Endothelial cell of umbilical vein (primary cell): ENCODE data around the gene ARHGAP15. TPM values are rescaled to one million over a fixed set of nuclear protein-coding genes. Genes with fewer than 3 reads are reported as not detected.

Experiments used
- BruUV-seq: library from RNA; stranded (reverse); fragments of 400-500 nt; replicated peaks from 2 replicates; lab custom pipeline; 2021; lab: Mats Ljungman, UMichigan
- CTCF ChIA-PET: fragments of 300-600, 350-600 bp; sonication (Branson Sonifier 250); formaldehyde crosslinking; loops from one replicate; lab custom pipeline; 2021; ENCODE audit warnings: antibody characterized with exemption, inconsistent platforms; lab: Charles Lee
- POLR2A ChIA-PET: fragments of 300-600, 350-600 bp; sonication (Branson Sonifier 250); formaldehyde crosslinking; loops from one replicate; lab custom pipeline; 2021; ENCODE audit warnings: antibody characterized with exemption, inconsistent platforms; lab: Charles Lee
- DNase-seq: peaks from one replicate; pipeline ENCODE4 v3.0.0-alpha.2; 2011; ENCODE audit warnings: low read depth, low spot score
- FAIRE-seq: peaks from 2 replicates; lab custom pipeline; 2011; peaks lifted over from hg19 to GRCh38; lab: Jason Lieb, UNC
- H2AFZ ChIP-seq: 2 replicates; pipeline ENCODE4 v1.6.0; 2012; ENCODE audit warnings: low read depth, low read length, control low read depth, inconsistent platforms
- H3K27ac ChIP-seq: 2 replicates; pipeline ENCODE4 v1.5.1; 2011; ENCODE audit warnings: low read depth, mild to moderate bottlenecking, control low read depth, low read length, moderate library complexity; ENCODE audit not compliant: insufficient read depth
- H3K27me3 ChIP-seq, 2 experiments: 2 replicates each; pipeline versions ENCODE4 v1.6.0 to v1.6.1; 2011; ENCODE audit warnings: low read length in 2 of 2, mixed read lengths in 1 of 2; ENCODE audit not compliant: control insufficient read depth in 2 of 2, insufficient read depth in 2 of 2
- H3K36me3 ChIP-seq, 2 experiments: 2 replicates in 1 of 2; 3 replicates in 1 of 2; pipeline ENCODE4 v1.5.1; 2011; ENCODE audit warnings: low read length in 2 of 2, mild to moderate bottlenecking in 1 of 2, moderate library complexity in 1 of 2; ENCODE audit not compliant: control insufficient read depth in 2 of 2, insufficient read depth in 2 of 2; ENCODE audit errors: extremely low read depth in 1 of 2
- H3K4me1 ChIP-seq: 3 replicates; pipeline ENCODE4 v1.5.1; 2011; ENCODE audit warnings: mild to moderate bottlenecking, low read length; ENCODE audit not compliant: control insufficient read depth, insufficient read depth; ENCODE audit errors: extremely low read depth
- H3K4me2 ChIP-seq: 2 replicates; pipeline ENCODE4 v1.6.1; 2011; ENCODE audit warnings: low read length, control low read depth, mixed read lengths; ENCODE audit not compliant: insufficient read depth
- H3K4me3 ChIP-seq, 3 experiments: fragments of 200-600 bp in 1 of 3; sonication (generic), shearing (Covaris generic) in 1 of 3; replicated peaks in 1 of 3; 2 replicates each; pipeline ENCODE4 v1.5.1; 2011 to 2016; ENCODE audit warnings: control low read depth in 3 of 3, low read length in 3 of 3, mild to moderate bottlenecking in 2 of 3, inconsistent platforms in 1 of 3, low read depth in 1 of 3, moderate library complexity in 1 of 3; ENCODE audit not compliant: insufficient read depth in 1 of 3
- H3K79me2 ChIP-seq: 2 replicates; pipeline ENCODE4 v1.6.0; 2012; ENCODE audit warnings: low read length, inconsistent platforms; ENCODE audit not compliant: control insufficient read depth, insufficient read depth
- H3K9ac ChIP-seq: replicated peaks from 2 replicates; pipeline ENCODE3; 2011; ENCODE audit warnings: low read length, control low read depth; ENCODE audit not compliant: insufficient read depth; ENCODE audit errors: extremely low read depth
- H3K9me1 ChIP-seq: replicated peaks from 3 replicates; pipeline ENCODE4 v1.6.0; 2011; ENCODE audit warnings: mild to moderate bottlenecking, low read length; ENCODE audit not compliant: control insufficient read depth, insufficient read depth; ENCODE audit errors: extremely low read depth
- H3K9me3 ChIP-seq: replicated peaks from 2 replicates; pipeline ENCODE4 v1.5.1; 2012; ENCODE audit warnings: low read length, inconsistent platforms; ENCODE audit not compliant: control insufficient read depth, insufficient read depth
- H4K20me1 ChIP-seq: replicated peaks from 2 replicates; pipeline ENCODE3; 2011; ENCODE audit warnings: mild to moderate bottlenecking, low read length; ENCODE audit not compliant: control insufficient read depth, insufficient read depth; ENCODE audit errors: extremely low read depth
- CTCF ChIP-seq, 2 donors: IDR thresholded peaks; 1 replicate in 1 of 2; 2 replicates in 1 of 2; pipeline ENCODE4 v1.5.1; 2011; ENCODE audit warnings: low read length in 2 of 2, mild to moderate bottlenecking in 2 of 2, moderate library complexity in 2 of 2, control low read depth in 1 of 2, inconsistent platforms in 1 of 2, low read depth in 1 of 2; ENCODE audit not compliant: insufficient read depth in 1 of 2; ENCODE audit errors: extremely low read depth in 1 of 2
- EZH2 ChIP-seq: IDR thresholded peaks from 2 replicates; pipeline ENCODE4 v1.6.1; 2012; ENCODE audit warnings: borderline replicate concordance, low read depth, mild to moderate bottlenecking, moderate library complexity, low read length, inconsistent platforms; ENCODE audit not compliant: severe bottlenecking
- FOS ChIP-seq: IDR thresholded peaks from 2 replicates; pipeline ENCODE4 v1.6.1; 2011; ENCODE audit warnings: mild to moderate bottlenecking, low read length, moderate library complexity, borderline replicate concordance; ENCODE audit not compliant: insufficient read depth
- GATA2 ChIP-seq: IDR thresholded peaks from 2 replicates; pipeline ENCODE4 v1.7.0; 2011; ENCODE audit warnings: low read depth, mild to moderate bottlenecking, moderate library complexity, mixed read lengths, low read length; ENCODE audit not compliant: insufficient read length, insufficient read depth
- JUN ChIP-seq: IDR thresholded peaks from 2 replicates; pipeline ENCODE4 v1.6.1; 2011; ENCODE audit warnings: borderline replicate concordance, low read depth; ENCODE audit not compliant: insufficient read length, insufficient read depth
- MYC ChIP-seq: IDR thresholded peaks from one replicate; pipeline ENCODE4 v1.6.1; 2011; ENCODE audit warnings: mild to moderate bottlenecking, low read depth, low read length
- POLR2A ChIP-seq: IDR thresholded peaks from 2 replicates; pipeline ENCODE4 v1.6.1; 2012; ENCODE audit warnings: low read depth, mild to moderate bottlenecking, control low read depth, low read length
- POLR2AphosphoS5 ChIP-seq: IDR thresholded peaks from 2 replicates; pipeline ENCODE4 v1.6.1; 2012; ENCODE audit warnings: low read depth, mild to moderate bottlenecking, control low read depth, low read length, moderate library complexity; ENCODE audit not compliant: insufficient read depth
- dilution Hi-C: fragments of 300-500 bp; cut with MboI; formaldehyde crosslinking; loops from one replicate; pipeline ENCODE4 v1.15.0; 2019; ENCODE audit warnings: low sequenced_read_pairs; ENCODE audit not compliant: extremely low pct_ligation_motif_present
- intact Hi-C: fragments of 100-400 bp; cut with micrococcal nuclease; formaldehyde crosslinking; loops from one replicate; pipeline ENCODE4 v1.10.0; 2022
- polyA plus RNA-seq, 4 experiments: library from polyadenylated mRNA; depleted of rRNA in 3 of 4; stranded (reverse) in 3 of 4; unstranded in 1 of 4; fragments of >200 nt; gene quantifications; 2 replicates each; pipeline versions ENCODE4 v1.2.1 to v1.2.3, GENCODE V29; 2011 to 2012; ENCODE audit warnings: missing spikeins in 1 of 4
- total RNA-seq: library from RNA; stranded (reverse); gene quantifications from 2 replicates; pipeline ENCODE4 v1.2.3, GENCODE V29; 2021
- TF ChIP-seq, protein P1 (sequence below): IDR thresholded peaks from 2 replicates; pipeline ENCODE4 v1.6.1; 2011; ENCODE audit not compliant: insufficient read depth, insufficient read length

ARHGAP15 gene
- total and polyA plus RNA-seq, 2 donors (not counting 3 experiments of a cell fraction or from before 2014, with no cell fraction given): not detected

- no peak for FAIRE-seq
- dilution Hi-C loops: no loop called here
- no TSS peak for BruUV-seq
Observed at GRCh38 chr2:143334837-143335236, 205.6 kb downstream of the ARHGAP15 start.

More at GRCh38 chr2:143334837-143335236, 205.6 kb downstream of the ARHGAP15 start:
- H3K27me3 ChIP-seq: no peaks in the 10 kb centered on the region
- no peaks in the 10 kb centered on the region for H4K20me1 ChIP-seq
- intact Hi-C loops: no loop called here
- no peak overlapping the region for H3K4me2 ChIP-seq
- POLR2A ChIA-PET: no interaction called here
- H2AFZ ChIP-seq: no peak overlapping the region
- CTCF ChIA-PET: interaction anchor here (1.3 kb wide), 1 partner anchor 51 kb away, joined by 5 read pairs; no protein-coding TSS in a partner anchor
- no peak overlapping the region for H3K27ac ChIP-seq
- no peaks in the 10 kb centered on the region for H3K9me3 ChIP-seq
- no peak for DNase-seq
- no peak overlapping the region for H3K9ac ChIP-seq
- no peaks in the 10 kb centered on the region for H3K4me1 ChIP-seq
- no peak overlapping the region for H3K4me3 ChIP-seq
- H3K9me1 ChIP-seq: no peaks in the 10 kb centered on the region
- H3K36me3 ChIP-seq: no peaks in the 10 kb centered on the region
- no peak for TF ChIP-seq JUN
- no peak for TF ChIP-seq MYC
- TF ChIP-seq FOS: no peak
- TF ChIP-seq CTCF (IDR thresholded peaks at IDR 0.05; ENCODE audit: extremely low read depth in 1 of 2, insufficient read depth in 1 of 2, low read depth in 1 of 2, low read length in 2 of 2): no peak
- TF ChIP-seq POLR2AphosphoS5: no peak
- TF ChIP-seq, protein P1, sequence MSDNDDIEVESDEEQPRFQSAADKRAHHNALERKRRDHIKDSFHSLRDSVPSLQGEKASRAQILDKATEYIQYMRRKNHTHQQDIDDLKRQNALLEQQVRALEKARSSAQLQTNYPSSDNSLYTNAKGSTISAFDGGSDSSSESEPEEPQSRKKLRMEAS: no peak
- no peak for TF ChIP-seq POLR2A
- TF ChIP-seq GATA2: no peak
- no peak for TF ChIP-seq EZH2
- H3K79me2 ChIP-seq: no peaks in the 10 kb centered on the region
